Hippocampal formation (tissue), 2 donors: ENCODE measurements around the gene CEP57.
"Not testable (repeated sequence)": the region's sequence is repeated elsewhere in the genome, so short reads cannot be mapped to it uniquely, and the experiment has no call there.

Experiments
- DNase-seq, 2 donors: peaks; one replicate each; lab custom pipeline; 2025; lab: John Stamatoyannopoulos, UW

The CEP57 gene

GRCh38 chr11:95860024-95860423 lies 69.7 kb downstream of the CEP57 start:
- not testable (repeated sequence) for DNase-seq

- no peak for DNase-seq
Observed at GRCh38 chr11:95863486-95864140, 73.3 kb downstream of the CEP57 start.

- no peak for DNase-seq
Observed at GRCh38 chr11:95867105-95867504, 76.8 kb downstream of the CEP57 start.

GRCh38 chr11:95870877-95871276 lies 80.6 kb downstream of the CEP57 start:
- not testable (repeated sequence) for DNase-seq

GRCh38 chr11:95877291-95877690 lies 87.0 kb downstream of the CEP57 start:
- no peak for DNase-seq
